ENCODE results near the gene CLSTN2.

DNA sequence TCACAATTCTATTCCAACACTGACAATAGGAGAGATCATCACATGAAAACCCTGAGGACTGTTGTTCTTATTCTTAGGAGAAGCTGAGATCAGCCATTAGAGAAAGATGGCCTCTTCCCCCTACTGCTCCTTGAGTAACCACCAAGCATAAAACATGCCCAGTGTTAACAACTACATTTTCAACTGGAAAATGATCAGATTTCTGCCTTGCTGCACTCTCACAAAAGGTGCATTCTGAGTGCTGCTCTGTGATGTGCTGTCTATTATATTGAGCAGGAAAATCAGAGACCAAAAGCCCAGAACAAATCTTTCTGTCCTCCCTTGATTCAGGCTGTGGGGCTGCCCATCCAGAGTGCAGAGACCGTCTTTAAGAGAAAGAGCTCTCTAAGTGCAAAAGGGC, 438.2 kb downstream of the CLSTN2 start:
- TF ChIP-seq, protein P1, sequence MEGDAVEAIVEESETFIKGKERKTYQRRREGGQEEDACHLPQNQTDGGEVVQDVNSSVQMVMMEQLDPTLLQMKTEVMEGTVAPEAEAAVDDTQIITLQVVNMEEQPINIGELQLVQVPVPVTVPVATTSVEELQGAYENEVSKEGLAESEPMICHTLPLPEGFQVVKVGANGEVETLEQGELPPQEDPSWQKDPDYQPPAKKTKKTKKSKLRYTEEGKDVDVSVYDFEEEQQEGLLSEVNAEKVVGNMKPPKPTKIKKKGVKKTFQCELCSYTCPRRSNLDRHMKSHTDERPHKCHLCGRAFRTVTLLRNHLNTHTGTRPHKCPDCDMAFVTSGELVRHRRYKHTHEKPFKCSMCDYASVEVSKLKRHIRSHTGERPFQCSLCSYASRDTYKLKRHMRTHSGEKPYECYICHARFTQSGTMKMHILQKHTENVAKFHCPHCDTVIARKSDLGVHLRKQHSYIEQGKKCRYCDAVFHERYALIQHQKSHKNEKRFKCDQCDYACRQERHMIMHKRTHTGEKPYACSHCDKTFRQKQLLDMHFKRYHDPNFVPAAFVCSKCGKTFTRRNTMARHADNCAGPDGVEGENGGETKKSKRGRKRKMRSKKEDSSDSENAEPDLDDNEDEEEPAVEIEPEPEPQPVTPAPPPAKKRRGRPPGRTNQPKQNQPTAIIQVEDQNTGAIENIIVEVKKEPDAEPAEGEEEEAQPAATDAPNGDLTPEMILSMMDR (IDR thresholded peaks at IDR 0.05) = no peak
- no peak for TF ChIP-seq POLR2A (IDR thresholded peaks at IDR 0.05)
- TF ChIP-seq POLR2AphosphoS5 (IDR thresholded peaks at IDR 0.05; ENCODE audit: insufficient read depth in 1 of 2, low read depth in 1 of 2) = no peak

Data from vagina (tissue), 2 donors.